ENCODE measurements around the gene RBM28. TPM values are rescaled to one million over a fixed set of nuclear protein-coding genes. Genes with fewer than 3 reads are reported as not detected.

Gene RBM28
- total RNA-seq, 1 donor from 2014 or later: 77.0 TPM

- intact Hi-C loops (cut with micrococcal nuclease): no loop called here
- DNase-seq (ENCODE audit: low spot score): no peak
- Mint-ChIP-seq H3K4me1 (ENCODE audit: low read depth) (peaks cover 21% of the 10 kb centered on the region), H3K9me3 (no peaks in the 10 kb centered on the region), H3K4me3 (no peak overlapping the region), H3K36me3 (ENCODE audit: low read depth) (no peaks in the 10 kb centered on the region), H3K27ac (no peak overlapping the region), H3K27me3 (ENCODE audit: insufficient read depth) (peaks cover 65% of the 10 kb centered on the region)
Measured at GRCh38 chr7:128364166-128364870, 20.6 kb upstream of the RBM28 start.

DNA sequence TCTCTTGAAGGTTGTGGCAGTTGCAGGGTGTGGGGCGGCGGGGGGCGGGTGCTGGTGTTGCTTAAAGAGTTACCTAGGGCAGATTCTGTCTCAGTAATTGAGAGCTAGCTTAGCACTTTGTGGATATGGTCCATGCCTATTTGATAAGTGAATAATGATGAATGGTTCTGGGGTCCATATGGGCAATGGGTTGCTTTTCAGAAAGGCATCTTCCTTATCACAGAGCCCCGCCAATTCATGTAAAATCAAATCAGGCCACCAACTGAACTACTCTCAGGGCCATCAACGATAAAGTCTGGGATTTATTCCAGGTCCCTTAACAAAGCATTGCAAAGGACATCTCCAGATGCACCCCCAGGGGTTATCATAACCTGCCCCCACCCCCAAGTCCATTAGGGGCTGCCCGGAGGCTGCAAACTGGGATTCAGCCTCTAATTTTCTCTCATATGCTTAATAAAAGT, 19.6 kb upstream of the RBM28 start:
- Mint-ChIP-seq H3K9me3 (no peaks in the 10 kb centered on the region), H3K4me1 (ENCODE audit: low read depth) (peaks cover 21% of the 10 kb centered on the region), H3K27me3 (ENCODE audit: insufficient read depth) (peaks cover 69% of the 10 kb centered on the region), H3K4me3 (no peak overlapping the region), H3K36me3 (ENCODE audit: low read depth) (no peaks in the 10 kb centered on the region), H3K27ac (no peak overlapping the region)
- intact Hi-C loops (cut with micrococcal nuclease): loop anchor here (2.0 kb wide), 2 partner anchors 20 to 24 kb away; partner anchors contain the start of gene RBM28
- DNase-seq (ENCODE audit: low spot score): no peak

- Mint-ChIP-seq H3K4me3 (peak overlapping the region; percentile 37), H3K9me3 (no peaks in the 10 kb centered on the region), H3K4me1 (ENCODE audit: low read depth) (peaks cover 21% of the 10 kb centered on the region), H3K27me3 (ENCODE audit: insufficient read depth) (peaks cover 74% of the 10 kb centered on the region), H3K36me3 (ENCODE audit: low read depth) (no peaks in the 10 kb centered on the region), H3K27ac (no peak overlapping the region)
- intact Hi-C loops (cut with micrococcal nuclease): loop anchor here (2.0 kb wide), 2 partner anchors 20 to 24 kb away; partner anchors contain the start of gene RBM28
- no peak for DNase-seq (ENCODE audit: low spot score)
Measured at GRCh38 chr7:128362670-128363069, 19.0 kb upstream of the RBM28 start.

DNA sequence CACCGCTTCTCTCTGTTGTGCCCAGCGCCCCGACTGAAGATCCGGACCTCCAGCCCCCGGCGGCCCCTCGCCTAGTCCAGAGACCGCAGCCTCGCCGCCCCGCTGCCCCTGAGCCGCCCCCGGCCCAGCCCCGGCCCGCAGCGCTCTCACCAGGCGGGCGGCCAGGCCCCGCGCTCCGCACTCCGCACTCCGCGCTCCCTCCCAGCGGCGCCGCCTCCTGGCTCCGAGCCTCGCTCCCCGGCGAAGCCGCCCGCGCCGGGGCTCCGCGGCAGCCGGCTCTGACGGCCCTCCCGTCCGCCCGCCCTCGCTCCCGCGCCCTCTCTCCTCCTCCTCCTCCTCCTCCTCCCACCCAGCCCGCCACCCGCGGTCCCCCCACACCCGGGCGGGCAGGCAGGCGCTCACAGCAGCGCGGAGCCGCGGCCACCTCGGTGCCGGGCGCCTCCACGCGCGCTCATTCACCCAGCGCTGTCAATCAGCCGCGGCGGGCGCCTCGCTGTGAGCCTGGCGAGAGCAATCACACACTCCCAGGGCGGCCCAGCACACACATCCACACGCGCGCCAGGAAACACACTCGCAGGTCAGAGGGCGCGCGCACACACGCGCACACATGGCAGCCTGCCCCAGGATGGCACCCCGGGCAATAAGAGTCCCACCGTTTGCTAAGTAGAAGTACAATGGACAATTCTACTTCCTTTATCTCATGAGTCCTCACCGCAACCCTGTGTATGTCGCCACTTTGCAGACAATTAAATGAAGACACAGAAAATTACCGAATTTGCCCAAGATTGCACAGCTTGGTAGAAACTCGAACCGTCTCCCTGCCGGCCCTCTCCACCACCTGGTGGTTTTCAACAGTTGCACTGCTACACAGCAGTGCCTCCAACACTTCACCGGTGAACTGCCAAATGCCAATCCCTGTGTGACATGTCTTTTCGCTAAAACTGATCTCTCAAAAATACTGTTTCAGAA, 18.0 kb upstream of the RBM28 start, which contains the start of gene PRRT4:
Gene PRRT4 (minus strand): TSS at position 280 of the 969 bp plus-strand sequence.
- Mint-ChIP-seq H3K4me1 (ENCODE audit: low read depth) (peaks cover 21% of the 10 kb centered on the region), H3K27me3 (ENCODE audit: insufficient read depth) (peaks cover 74% of the 10 kb centered on the region), H3K9me3 (no peaks in the 10 kb centered on the region), H3K36me3 (ENCODE audit: low read depth) (no peaks in the 10 kb centered on the region), H3K4me3 (peak within 1 kb of the TSS; percentile 77), H3K27ac (no peak within 1 kb of the TSS)
- intact Hi-C loops (cut with micrococcal nuclease): loop anchor here (2.0 kb wide), 2 partner anchors 19 to 25 kb away; partner anchors contain the start of gene RBM28
- no peak for DNase-seq (ENCODE audit: low spot score)

DNA sequence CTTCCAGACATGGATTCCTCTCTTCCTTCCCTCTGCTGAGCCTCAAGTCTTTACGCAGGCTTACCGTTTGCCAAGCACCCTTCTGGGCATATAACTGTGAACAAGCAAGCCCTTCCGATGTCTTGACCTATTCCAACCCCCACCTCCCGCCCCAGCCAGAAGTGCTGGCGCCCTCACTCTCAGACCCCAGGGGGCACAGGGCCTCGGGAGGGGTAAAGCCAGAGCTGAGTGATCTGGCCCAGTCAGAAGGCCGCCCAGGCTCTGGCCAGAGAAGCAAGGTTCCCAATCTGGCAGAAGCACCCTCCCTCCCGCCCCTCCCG, 16.6 kb upstream of the RBM28 start:
- no peak overlapping the region for H3K4me3 Mint-ChIP-seq
- H3K9me3 Mint-ChIP-seq: no peaks in the 10 kb centered on the region
- no peak for DNase-seq (ENCODE audit: low spot score)
- no peaks in the 10 kb centered on the region for H3K36me3 Mint-ChIP-seq (ENCODE audit: low read depth)
- peaks cover 72% of the 10 kb centered on the region for H3K27me3 Mint-ChIP-seq (ENCODE audit: insufficient read depth)
- peaks cover 21% of the 10 kb centered on the region for H3K4me1 Mint-ChIP-seq (ENCODE audit: low read depth)
- intact Hi-C loops (cut with micrococcal nuclease): no loop called here
- H3K27ac Mint-ChIP-seq: no peak overlapping the region

- H3K27ac Mint-ChIP-seq: no peak overlapping the region
- peaks cover 69% of the 10 kb centered on the region for H3K27me3 Mint-ChIP-seq (ENCODE audit: insufficient read depth)
- H3K9me3 Mint-ChIP-seq: no peaks in the 10 kb centered on the region
- H3K4me3 Mint-ChIP-seq: no peak overlapping the region
- DNase-seq (ENCODE audit: low spot score): no peak
- intact Hi-C loops (cut with micrococcal nuclease): no loop called here
- H3K36me3 Mint-ChIP-seq (ENCODE audit: low read depth): no peaks in the 10 kb centered on the region
- H3K4me1 Mint-ChIP-seq (ENCODE audit: low read depth): peaks cover 21% of the 10 kb centered on the region
Measured at GRCh38 chr7:128359939-128360338, 16.2 kb upstream of the RBM28 start.

DNA sequence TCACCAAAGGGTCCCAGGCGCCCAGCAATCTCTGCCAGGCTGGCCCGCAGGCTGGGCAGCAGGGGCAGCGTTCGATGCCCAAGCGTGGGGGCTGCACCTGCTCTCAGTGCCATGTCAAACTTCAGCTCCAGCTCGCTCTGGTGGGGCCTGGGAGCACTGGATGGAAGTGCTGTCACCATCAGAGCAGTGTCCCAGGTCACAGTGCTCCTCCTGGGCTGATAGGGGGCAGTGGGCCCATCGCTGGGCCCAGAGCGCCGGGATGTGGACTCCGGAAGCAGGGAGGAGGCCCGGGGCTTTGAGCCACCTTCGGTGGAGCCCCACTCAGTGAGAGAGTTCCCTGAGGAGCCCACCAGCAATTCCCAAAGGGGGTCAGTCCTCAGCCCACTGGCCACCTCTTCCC, 15.6 kb upstream of the RBM28 start:
- Mint-ChIP-seq H3K4me1 (ENCODE audit: low read depth) (peaks cover 21% of the 10 kb centered on the region), H3K27ac (no peak overlapping the region), H3K27me3 (ENCODE audit: insufficient read depth) (peaks cover 63% of the 10 kb centered on the region), H3K4me3 (no peak overlapping the region), H3K36me3 (ENCODE audit: low read depth) (no peaks in the 10 kb centered on the region), H3K9me3 (no peaks in the 10 kb centered on the region)
- intact Hi-C loops (cut with micrococcal nuclease): no loop called here
- DNase-seq (ENCODE audit: low spot score): no peak

DNA sequence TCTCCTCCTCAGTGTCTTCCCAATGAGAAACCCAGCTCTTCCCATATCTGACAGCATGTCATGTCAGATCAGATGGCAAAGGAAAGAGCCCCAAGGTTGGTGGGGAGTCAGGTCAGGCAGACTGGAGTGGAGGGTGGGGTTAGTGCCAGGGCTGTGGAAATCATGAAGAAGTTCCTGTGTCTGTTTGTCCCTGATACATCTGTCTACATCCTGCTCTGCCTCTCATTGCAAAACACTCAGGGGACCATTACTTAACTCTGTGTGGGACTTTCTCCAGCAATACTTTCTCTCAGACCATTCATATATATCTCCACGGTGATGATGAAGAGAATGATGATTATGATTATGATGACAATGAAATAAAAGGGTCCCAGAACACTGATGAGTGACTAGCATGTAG, 14.5 kb upstream of the RBM28 start:
- no peak for DNase-seq (ENCODE audit: low spot score)
- no peaks in the 10 kb centered on the region for H3K36me3 Mint-ChIP-seq (ENCODE audit: low read depth)
- no peaks in the 10 kb centered on the region for H3K9me3 Mint-ChIP-seq
- H3K4me1 Mint-ChIP-seq (ENCODE audit: low read depth): peaks cover 21% of the 10 kb centered on the region
- H3K4me3 Mint-ChIP-seq: no peak overlapping the region
- H3K27me3 Mint-ChIP-seq (ENCODE audit: insufficient read depth): peaks cover 59% of the 10 kb centered on the region
- no peak overlapping the region for H3K27ac Mint-ChIP-seq
- intact Hi-C loops (cut with micrococcal nuclease): no loop called here

- no peak for DNase-seq (ENCODE audit: low spot score)
- H3K9me3 Mint-ChIP-seq: no peaks in the 10 kb centered on the region
- H3K4me1 Mint-ChIP-seq (ENCODE audit: low read depth): peaks cover 11% of the 10 kb centered on the region
- intact Hi-C loops (cut with micrococcal nuclease): no loop called here
- no peak overlapping the region for H3K27ac Mint-ChIP-seq
- H3K27me3 Mint-ChIP-seq (ENCODE audit: insufficient read depth): peaks cover 56% of the 10 kb centered on the region
- no peak overlapping the region for H3K4me3 Mint-ChIP-seq
- H3K36me3 Mint-ChIP-seq (ENCODE audit: low read depth): no peaks in the 10 kb centered on the region
Measured at GRCh38 chr7:128357217-128357613, 13.5 kb upstream of the RBM28 start.

- intact Hi-C loops (cut with micrococcal nuclease): no loop called here
- Mint-ChIP-seq H3K27me3 (ENCODE audit: insufficient read depth) (peaks cover 50% of the 10 kb centered on the region), H3K36me3 (ENCODE audit: low read depth) (no peaks in the 10 kb centered on the region), H3K4me1 (ENCODE audit: low read depth) (peaks cover 6% of the 10 kb centered on the region), H3K9me3 (no peaks in the 10 kb centered on the region), H3K4me3 (no peak overlapping the region), H3K27ac (no peak overlapping the region)
- no peak for DNase-seq (ENCODE audit: low spot score)
Measured at GRCh38 chr7:128356546-128357216, 13.0 kb upstream of the RBM28 start.

DNA sequence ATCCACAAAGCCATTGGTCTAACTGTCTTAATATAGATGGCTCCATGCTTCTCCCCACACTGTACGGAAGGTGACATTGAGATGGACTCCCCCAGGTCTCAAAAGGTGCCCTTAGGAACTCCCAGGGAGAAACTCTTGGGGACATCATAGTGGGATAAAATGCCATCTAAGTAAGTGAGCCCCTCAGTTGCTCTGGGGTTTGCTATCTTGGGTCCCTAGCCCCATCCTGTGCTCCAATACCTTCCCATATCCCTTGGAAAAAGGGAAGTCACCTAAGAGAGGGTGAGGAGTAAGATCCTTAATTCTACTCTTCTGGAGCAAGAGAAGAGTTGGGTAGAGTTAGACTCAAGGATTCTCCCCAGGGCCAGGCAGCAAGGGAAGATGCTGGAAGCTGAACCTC, 9.9 kb upstream of the RBM28 start:
- Mint-ChIP-seq H3K27me3 (ENCODE audit: insufficient read depth) (peaks cover 58% of the 10 kb centered on the region), H3K9me3 (no peaks in the 10 kb centered on the region), H3K27ac (no peak overlapping the region), H3K4me3 (peak overlapping the region; percentile 4), H3K36me3 (ENCODE audit: low read depth) (no peaks in the 10 kb centered on the region), H3K4me1 (ENCODE audit: low read depth) (no peaks in the 10 kb centered on the region)
- intact Hi-C loops (cut with micrococcal nuclease): no loop called here
- DNase-seq (ENCODE audit: low spot score): no peak

GRCh38 chr7:128353189-128353588, 9.5 kb upstream of the RBM28 start:
- intact Hi-C loops (cut with micrococcal nuclease): no loop called here
- Mint-ChIP-seq H3K36me3 (ENCODE audit: low read depth) (no peaks in the 10 kb centered on the region), H3K27me3 (ENCODE audit: insufficient read depth) (peaks cover 58% of the 10 kb centered on the region), H3K4me3 (peak overlapping the region; percentile 4), H3K27ac (peak overlapping the region; percentile 38), H3K9me3 (no peaks in the 10 kb centered on the region), H3K4me1 (ENCODE audit: low read depth) (no peaks in the 10 kb centered on the region)
- DNase-seq (ENCODE audit: low spot score): no peak
